Measurements from ENCODE around the gene SIK2. TPM values are rescaled to one million over a fixed set of nuclear protein-coding genes. Genes with fewer than 3 reads are reported as not detected.
A peak's percentile ranks its signal among the peaks of the same experiment; 100 is the strongest.

SIK2 gene
- polyA plus RNA-seq, 1 experiment, result 23.4 TPM

GRCh38 chr11:111605681-111606080 lies 3.4 kb downstream of the SIK2 start:
- CTCF ChIA-PET, result interaction anchor here (0.6 to 2.2 kb wide), 4 partner anchors 88 to 246 kb away, joined by 3 to 19 read pairs (median 8); no protein-coding TSS in a partner anchor
- Histone ChIP-seq H3K27ac (ENCODE audit: low read depth, low read length) (no peak overlapping the region), H3K27me3 (ENCODE audit: control insufficient read depth, insufficient read depth, low read length) (no peaks in the 10 kb centered on the region), H3K9me3 (ENCODE audit: control insufficient read depth, insufficient read depth, low read length) (no peaks in the 10 kb centered on the region; the same call in 1 of the 2 replicates), H3K4me3 (ENCODE audit: low read depth, low read length) (no peak overlapping the region)
- POLR2A ChIA-PET, result no interaction called here
- DNase-seq (ENCODE audit: low read depth, low spot score), result no peak
- TF ChIP-seq, protein P1, sequence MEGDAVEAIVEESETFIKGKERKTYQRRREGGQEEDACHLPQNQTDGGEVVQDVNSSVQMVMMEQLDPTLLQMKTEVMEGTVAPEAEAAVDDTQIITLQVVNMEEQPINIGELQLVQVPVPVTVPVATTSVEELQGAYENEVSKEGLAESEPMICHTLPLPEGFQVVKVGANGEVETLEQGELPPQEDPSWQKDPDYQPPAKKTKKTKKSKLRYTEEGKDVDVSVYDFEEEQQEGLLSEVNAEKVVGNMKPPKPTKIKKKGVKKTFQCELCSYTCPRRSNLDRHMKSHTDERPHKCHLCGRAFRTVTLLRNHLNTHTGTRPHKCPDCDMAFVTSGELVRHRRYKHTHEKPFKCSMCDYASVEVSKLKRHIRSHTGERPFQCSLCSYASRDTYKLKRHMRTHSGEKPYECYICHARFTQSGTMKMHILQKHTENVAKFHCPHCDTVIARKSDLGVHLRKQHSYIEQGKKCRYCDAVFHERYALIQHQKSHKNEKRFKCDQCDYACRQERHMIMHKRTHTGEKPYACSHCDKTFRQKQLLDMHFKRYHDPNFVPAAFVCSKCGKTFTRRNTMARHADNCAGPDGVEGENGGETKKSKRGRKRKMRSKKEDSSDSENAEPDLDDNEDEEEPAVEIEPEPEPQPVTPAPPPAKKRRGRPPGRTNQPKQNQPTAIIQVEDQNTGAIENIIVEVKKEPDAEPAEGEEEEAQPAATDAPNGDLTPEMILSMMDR (IDR thresholded peaks at IDR 0.05; ENCODE audit: low read depth, low read length), result no peak

- CTCF ChIA-PET, result interaction anchor here (0.7 to 1.1 kb wide), 2 partner anchors 12 to 163 kb away, joined by 3 to 4 read pairs; no protein-coding TSS in a partner anchor
- no peak for DNase-seq (ENCODE audit: low read depth, low spot score)
- POLR2A ChIA-PET, result interaction anchor here (0.6 kb wide), 1 partner anchor 14 kb away, joined by 3 read pairs; no protein-coding TSS in a partner anchor
- Histone ChIP-seq H3K4me3 (ENCODE audit: low read depth, low read length) (no peak overlapping the region), H3K27ac (ENCODE audit: low read depth, low read length) (no peak overlapping the region), H3K27me3 (ENCODE audit: control insufficient read depth, insufficient read depth, low read length) (no peaks in the 10 kb centered on the region), H3K9me3 (ENCODE audit: control insufficient read depth, insufficient read depth, low read length) (no peaks in the 10 kb centered on the region; the same call in 1 of the 2 replicates)
- TF ChIP-seq, protein P1 (IDR thresholded peaks at IDR 0.05; ENCODE audit: low read depth, low read length), result no peak
Measured at GRCh38 chr11:111606986-111607385, 4.7 kb downstream of the SIK2 start.

- Histone ChIP-seq H3K4me3 (ENCODE audit: low read depth, low read length) (no peak overlapping the region), H3K27me3 (ENCODE audit: control insufficient read depth, insufficient read depth, low read length) (no peaks in the 10 kb centered on the region), H3K27ac (ENCODE audit: low read depth, low read length) (no peak overlapping the region), H3K9me3 (ENCODE audit: control insufficient read depth, insufficient read depth, low read length) (no peaks in the 10 kb centered on the region; the same call in 1 of the 2 replicates)
- no peak for DNase-seq (ENCODE audit: low read depth, low spot score)
- POLR2A ChIA-PET, result no interaction called here
- TF ChIP-seq, protein P1 (IDR thresholded peaks at IDR 0.05; ENCODE audit: low read depth, low read length), result no peak
- CTCF ChIA-PET, result no interaction called here
Measured at GRCh38 chr11:111607751-111608150, 5.5 kb downstream of the SIK2 start.

GRCh38 chr11:111612224-111612623 lies 10.0 kb downstream of the SIK2 start:
- TF ChIP-seq, protein P1 (IDR thresholded peaks at IDR 0.05; ENCODE audit: low read depth, low read length), result no peak
- peak; percentile 29 for DNase-seq (ENCODE audit: low read depth, low spot score)
- H3K27ac ChIP-seq (ENCODE audit: low read depth, low read length), result no peak overlapping the region
- H3K9me3 ChIP-seq (ENCODE audit: control insufficient read depth, insufficient read depth, low read length), result no peaks in the 10 kb centered on the region
- CTCF ChIA-PET, result interaction anchor here (1.2 to 2.9 kb wide), 4 partner anchors 8 to 165 kb away, joined by 3 to 24 read pairs (median 6); no protein-coding TSS in a partner anchor
- POLR2A ChIA-PET, result interaction anchor here (0.8 to 1.4 kb wide), 3 partner anchors 83 to 208 kb away, joined by 3 to 6 read pairs (median 3); no protein-coding TSS in a partner anchor
- H3K4me3 ChIP-seq (ENCODE audit: low read depth, low read length), result no peak overlapping the region
- H3K27me3 ChIP-seq (ENCODE audit: control insufficient read depth, insufficient read depth, low read length), result no peaks in the 10 kb centered on the region

GRCh38 chr11:111617286-111617685 lies 15.0 kb downstream of the SIK2 start:
- ChIA-PET POLR2A (no interaction called here), CTCF (interaction anchor here (0.9 kb wide), 3 partner anchors 12 to 14 kb away, joined by 3 to 4 read pairs (median 4); no protein-coding TSS in a partner anchor)
- no peak overlapping the region for H3K27ac ChIP-seq (ENCODE audit: low read depth, low read length)
- peaks cover 3% of the 10 kb centered on the region; the same call in 1 of the 2 replicates for H3K9me3 ChIP-seq (ENCODE audit: control insufficient read depth, insufficient read depth, low read length)
- no peak for DNase-seq (ENCODE audit: low read depth, low spot score)
- TF ChIP-seq, protein P1 (IDR thresholded peaks at IDR 0.05; ENCODE audit: low read depth, low read length), result no peak
- no peaks in the 10 kb centered on the region for H3K27me3 ChIP-seq (ENCODE audit: control insufficient read depth, insufficient read depth, low read length)
- no peak overlapping the region for H3K4me3 ChIP-seq (ENCODE audit: low read depth, low read length)
